K562 (cell line): ENCODE measurements around the gene PCCA. TPM values are rescaled to one million over a fixed set of nuclear protein-coding genes. Genes with fewer than 3 reads are reported as not detected.

Experiments
- ATAC-seq: fragments of 200-7000 bp; cut with Tn5 transposase; 3 replicates; pipeline ENCODE4 v1.9.1; 2020; ENCODE audit warnings: moderate library complexity
- BruUV-seq: library from RNA; stranded (reverse); fragments of 400-500 nt; replicated peaks from 2 replicates; lab custom pipeline; 2021; lab: Mats Ljungman, UMichigan
- CTCF ChIA-PET: fragments of 300-600 bp; formaldehyde crosslinking; extraction: SDS; loops from one replicate; lab custom pipeline; 2021; ENCODE audit warnings: low intra/inter-chr PET ratio; lab: Yijun Ruan, JAX
- POLR2A ChIA-PET: fragments of 300-600, 350-650 bp; sonication (Branson Sonifier 250); formaldehyde crosslinking; extraction: SDS; loops from one replicate; lab custom pipeline; 2021; ENCODE audit warnings: antibody characterized with exemption, inconsistent platforms; lab: Yijun Ruan, JAX
- DNase-seq, 4 experiments: peaks; one replicate each; pipeline versions ENCODE4 v3.0.0 to v3.0.0-alpha.2; 2011 to 2018; ENCODE audit warnings: low spot score in 3 of 4, mixed read lengths in 3 of 4; ENCODE audit errors: extremely low read depth in 1 of 4
- FAIRE-seq: peaks from 2 replicates; lab custom pipeline; 2011; peaks lifted over from hg19 to GRCh38; lab: Jason Lieb, UNC
- H2AFZ ChIP-seq: 2 replicates; pipeline ENCODE4 v1.6.0; 2011; ENCODE audit warnings: low read depth, low read length, control low read depth, inconsistent platforms
- H3K27ac ChIP-seq: fragments of 200-600 bp; 3 replicates; pipeline ENCODE4 v1.8.0; 2011; ENCODE audit warnings: low read depth, mild to moderate bottlenecking, control low read depth, inconsistent platforms, low read length, moderate library complexity, mixed read lengths; ENCODE audit errors: extremely low read depth
- H3K27me3 ChIP-seq, 2 experiments: fragments of 300-600 bp in 1 of 2; 2 replicates in 1 of 2; 3 replicates in 1 of 2; pipeline versions ENCODE4 v1.6.0 to v1.8.0; 2011; ENCODE audit warnings: inconsistent platforms in 2 of 2, low read length in 2 of 2, mild to moderate bottlenecking in 1 of 2, mixed read lengths in 1 of 2, moderate library complexity in 1 of 2; ENCODE audit not compliant: control insufficient read depth in 2 of 2, insufficient read depth in 2 of 2
- H3K36me3 ChIP-seq: fragments of 300-600 bp; 3 replicates; pipeline ENCODE4 v1.8.0; 2011; ENCODE audit warnings: mild to moderate bottlenecking, low read length, inconsistent platforms; ENCODE audit not compliant: control insufficient read depth, insufficient read depth
- H3K4me1 ChIP-seq, 2 experiments: fragments of 200-600 bp in 1 of 2; replicated peaks in 1 of 2; 2 replicates in 1 of 2; 3 replicates in 1 of 2; pipeline versions ENCODE4 v1.5.1 to v1.8.0; 2011; ENCODE audit warnings: inconsistent platforms in 2 of 2, low read length in 2 of 2, mild to moderate bottlenecking in 1 of 2, mixed read lengths in 1 of 2, moderate library complexity in 1 of 2; ENCODE audit not compliant: control insufficient read depth in 2 of 2, insufficient read depth in 2 of 2
- H3K4me2 ChIP-seq: 2 replicates; pipeline ENCODE4 v1.6.1; 2011; ENCODE audit warnings: low read length, control low read depth, inconsistent platforms, mixed read lengths; ENCODE audit not compliant: insufficient read depth
- H3K4me3 ChIP-seq: fragments of 200-600 bp; sonication (generic), shearing (Covaris generic); 2 replicates; pipeline ENCODE4 v1.5.1; 2016; ENCODE audit warnings: control low read depth, inconsistent platforms
- H3K79me2 ChIP-seq: fragments of 200-600 bp; 3 replicates; pipeline ENCODE4 v1.8.0; 2011; ENCODE audit warnings: low read length, inconsistent platforms; ENCODE audit not compliant: control insufficient read depth, insufficient read depth
- H3K9ac ChIP-seq, 2 experiments: 2 replicates each; pipeline versions ENCODE4 v1.6.0 to v1.6.1; 2011; ENCODE audit warnings: low read depth in 2 of 2, low read length in 2 of 2, control low read depth in 1 of 2, inconsistent platforms in 1 of 2, mild to moderate bottlenecking in 1 of 2, mixed read lengths in 1 of 2; ENCODE audit not compliant: insufficient read depth in 1 of 2
- H3K9me1 ChIP-seq: one replicate; pipeline ENCODE4 v1.6.0; 2011; ENCODE audit warnings: inconsistent platforms, mild to moderate bottlenecking, low read length, moderate library complexity; ENCODE audit not compliant: control insufficient read depth, insufficient read depth
- H3K9me3 ChIP-seq: replicated peaks from 2 replicates; pipeline ENCODE4 v1.5.1; 2011; ENCODE audit warnings: low read depth, low read length, inconsistent platforms; ENCODE audit not compliant: control insufficient read depth, insufficient read depth
- H4K20me1 ChIP-seq: replicated peaks from 2 replicates; pipeline ENCODE4 v1.6.1; 2011; ENCODE audit warnings: low read length, inconsistent platforms, mixed read lengths; ENCODE audit not compliant: control insufficient read depth, insufficient read depth
- CBX1 ChIP-seq: sonication (generic); IDR thresholded peaks from 2 replicates; pipeline ENCODE4 v1.6.1; 2016; ENCODE audit warnings: antibody characterized with exemption, low read depth, mild to moderate bottlenecking
- CBX3 ChIP-seq, 2 experiments: IDR thresholded peaks; 1 replicate in 1 of 2; 2 replicates in 1 of 2; pipeline ENCODE4 v1.6.1; 2012; ENCODE audit warnings: inconsistent platforms in 2 of 2, low read length in 2 of 2, borderline replicate concordance in 1 of 2, control low read depth in 1 of 2
- NCOR1 ChIP-seq: fragments of 450-650 bp; IDR thresholded peaks from 2 replicates; pipeline ENCODE4 v1.6.1; 2016; ENCODE audit warnings: mild to moderate bottlenecking, moderate library complexity
- PCBP2 ChIP-seq: fragments of 200-400 bp; formaldehyde crosslinking; IDR thresholded peaks from 2 replicates; pipeline ENCODE4 v1.6.1; 2018; ENCODE audit warnings: low read length, low read depth, mild to moderate bottlenecking, moderate library complexity; ENCODE audit not compliant: poor library complexity, severe bottlenecking
- ZNF274 ChIP-seq: IDR thresholded peaks from 2 replicates; pipeline ENCODE4 v1.6.1; 2011; ENCODE audit warnings: low read depth, mild to moderate bottlenecking, low read length, moderate library complexity, borderline replicate concordance
- ZNF431 ChIP-seq: sonication (generic); formaldehyde crosslinking; IDR thresholded peaks from 2 replicates; pipeline ENCODE4 v1.8.0; 2022; ENCODE audit warnings: mild to moderate bottlenecking, missing genetic modification reagents
- ZNF75A ChIP-seq: fragments of 450-650 bp; formaldehyde crosslinking; IDR thresholded peaks from 2 replicates; pipeline ENCODE4 v1.4.0; 2020; ENCODE audit warnings: mild to moderate bottlenecking
- WGBS: fragments of 100-300 bp; shearing (Covaris generic); methylation state at CpG from one replicate; pipeline ENCODE4 v1.1.6; 2016; ENCODE audit warnings: low coverage, mixed read lengths; ENCODE audit not compliant: insufficient coverage; ENCODE audit errors: missing lambda C conversion rate; 5-methylcytosine and 5-hydroxymethylcytosine counted together
- in situ Hi-C: fragments of 300-500 bp; cut with MboI; formaldehyde crosslinking; loops from 4 replicates; pipeline ENCODE4 v1.15.0; 2018; ENCODE audit warnings: inconsistent platforms, mixed read lengths
- intact Hi-C: fragments of 100-400 bp; cut with micrococcal nuclease; formaldehyde crosslinking; loops from 2 replicates; pipeline ENCODE4 v1.14.2; 2022
- polyA plus RNA-seq, 8 experiments: library from polyadenylated mRNA; depleted of rRNA in 4 of 8; stranded (reverse) in 5 of 8; unstranded in 3 of 8; fragments of >200 nt; fragmentation: Nextera tagmentation in 2 of 8; fragmentation: Illumina TruSeq in 1 of 8; extraction: Ambion mirVana in 2 of 8; extraction: Trizol in 1 of 8; gene quantifications; 2 replicates each; pipeline versions ENCODE4 v1.2.1 to v1.2.3, GENCODE V29; 2011 to 2014; ENCODE audit warnings: inconsistent platforms in 1 of 8, missing spikeins in 1 of 8
- total RNA-seq, 7 experiments: library from RNA; depleted of rRNA in 6 of 7; stranded (reverse); fragments of >200 nt in 6 of 7; fragmentation: Illumina TruSeq in 2 of 7; extraction: Trizol in 2 of 7; gene quantifications; 2 replicates each; pipeline versions ENCODE4 v1.2.1 to v1.2.3, GENCODE V29; 2011 to 2021; ENCODE audit warnings: low replicate concordance in 1 of 7

Gene PCCA
- total and polyA plus RNA-seq, 9 of the 15 experiments (the other 6 are each of a cell fraction or from before 2014, with no cell fraction given), result 5.2 to 14.1 (median 9.7) TPM

DNA sequence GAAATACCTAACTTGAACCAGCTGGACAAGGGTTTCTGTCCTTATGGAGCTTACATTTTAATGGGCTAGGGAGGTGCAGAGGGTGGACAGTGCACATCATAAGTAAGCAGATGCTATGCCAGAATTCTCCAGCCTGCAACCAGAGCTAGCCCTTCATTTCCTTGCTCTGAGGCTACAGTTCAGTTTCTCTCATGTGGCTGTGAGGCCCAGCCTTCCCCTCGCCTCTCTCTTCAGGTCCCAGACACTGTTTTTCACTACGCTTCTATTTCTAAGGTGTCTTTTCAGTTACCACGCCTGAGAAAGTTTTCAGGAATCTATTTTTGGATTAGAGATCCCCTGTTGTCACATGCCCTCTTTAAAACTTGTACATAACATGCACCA, 141.9 kb downstream of the PCCA start:
- Histone ChIP-seq H3K27me3 (no peaks in the 10 kb centered on the region), H3K4me2 (no peak overlapping the region), H2AFZ (no peak overlapping the region), H3K4me1 (no peaks in the 10 kb centered on the region), H3K9ac (no peak overlapping the region), H3K9me3 (no peaks in the 10 kb centered on the region), H3K79me2 (no peaks in the 10 kb centered on the region), H3K9me1 (peaks cover 3% of the 10 kb centered on the region), H3K36me3 (no peaks in the 10 kb centered on the region), H4K20me1 (no peaks in the 10 kb centered on the region), H3K27ac (no peak overlapping the region), H3K4me3 (no peak overlapping the region)
- 68% methylated on average over 3 of the region's 3 CpGs for WGBS
- ChIA-PET POLR2A (interaction anchor here (0.6 kb wide), 1 partner anchor 647 kb away, joined by 3 read pairs; no protein-coding TSS in a partner anchor), CTCF (no interaction called here)
- DNase-seq (no peak), ATAC-seq (no peak), FAIRE-seq (no peak)
- TF ChIP-seq ZNF75A, result no peak
- no peak for TF ChIP-seq PCBP2
- no peak for TF ChIP-seq CBX3 (IDR thresholded peaks at IDR 0.05; ENCODE audit: borderline replicate concordance in 1 of 2, low read length in 2 of 2)
- no peak for TF ChIP-seq NCOR1
- TF ChIP-seq ZNF431 (CRISPR knock-in tag), result no peak
- BruUV-seq, result no TSS peak
- in situ Hi-C loops (loop anchor here (10.0 to 25.0 kb wide), 3 partner anchors 326 to 793 kb away; no protein-coding TSS in a partner anchor), intact Hi-C loops (loop anchor here (10.0 kb wide), 1 partner anchor 186 kb away; no protein-coding TSS in a partner anchor)

DNA sequence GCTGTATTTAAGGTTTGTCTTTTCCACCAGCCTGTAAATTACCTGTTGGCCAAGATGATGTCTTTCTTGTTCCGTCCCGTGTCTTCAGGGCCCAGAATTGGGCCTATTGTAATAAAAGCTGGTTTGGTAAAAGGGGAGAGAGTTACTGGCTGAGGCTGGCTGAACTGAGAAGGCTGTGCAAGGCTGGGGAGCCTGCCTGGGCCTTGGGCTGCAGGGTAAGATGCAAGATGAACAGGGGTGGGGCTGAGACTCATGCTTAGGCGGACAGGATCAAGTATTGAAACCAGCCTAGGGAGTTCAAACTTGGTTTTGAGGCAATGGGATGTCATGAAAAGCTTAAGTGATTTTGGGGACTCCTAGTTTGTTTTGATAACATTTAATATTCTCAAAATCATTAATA, 142.3 kb downstream of the PCCA start:
- no peaks in the 10 kb centered on the region for H3K79me2 ChIP-seq
- H3K4me3 ChIP-seq, result no peak overlapping the region
- FAIRE-seq (no peak), ATAC-seq (no peak), DNase-seq (no peak)
- no peak overlapping the region for H2AFZ ChIP-seq
- no peaks in the 10 kb centered on the region for H4K20me1 ChIP-seq
- ChIA-PET CTCF (no interaction called here), POLR2A (interaction anchor here (0.6 to 1.2 kb wide), 3 partner anchors 27 to 647 kb away, joined by 3 read pairs; no protein-coding TSS in a partner anchor)
- H3K9me1 ChIP-seq, result peaks cover 3% of the 10 kb centered on the region
- H3K36me3 ChIP-seq, result no peaks in the 10 kb centered on the region
- no peaks in the 10 kb centered on the region for H3K27me3 ChIP-seq
- 63% methylated on average over 3 of the region's 3 CpGs for WGBS
- H3K4me2 ChIP-seq, result no peak overlapping the region
- intact Hi-C loops (loop anchor here (10.0 kb wide), 1 partner anchor 186 kb away; no protein-coding TSS in a partner anchor), in situ Hi-C loops (loop anchor here (10.0 to 25.0 kb wide), 3 partner anchors 326 to 794 kb away; no protein-coding TSS in a partner anchor)
- no peak for TF ChIP-seq CBX1
- TF ChIP-seq ZNF274, result no peak
- no peak overlapping the region for H3K9ac ChIP-seq
- no peak overlapping the region for H3K27ac ChIP-seq
- no peaks in the 10 kb centered on the region for H3K9me3 ChIP-seq
- H3K4me1 ChIP-seq, result no peaks in the 10 kb centered on the region
- BruUV-seq, result no TSS peak
